HL-60/S4 treated with retinoic acid at 250 ng/mL for 4 days and 3 days (cell line): ENCODE measurements around the gene MRPL52.

Experiments
- in situ Hi-C: fragments of 300-500 bp; cut with MboI; formaldehyde crosslinking; loops from 2 replicates; pipeline ENCODE4 v1.7.0; 2022; ENCODE audit warnings: low sequenced_read_pairs

Gene MRPL52

GRCh38 chr14:22877000-22877501 lies 47.4 kb downstream of the MRPL52 start:
- in situ Hi-C loops: no loop called here

- in situ Hi-C loops: no loop called here
These were observed 48.9 kb downstream of the MRPL52 start for GRCh38 chr14:22878271-22879246.

GRCh38 chr14:22882064-22882463 lies 52.4 kb downstream of the MRPL52 start:
- in situ Hi-C loops: no loop called here

GRCh38 chr14:22882529-22883172 lies 53.0 kb downstream of the MRPL52 start:
- in situ Hi-C loops: no loop called here

- in situ Hi-C loops: no loop called here
These were observed 53.7 kb downstream of the MRPL52 start, which contains the start of gene REM2 for GRCh38 chr14:22883173-22883976. TSS of gene REM2 (plus strand) at chr14:22883222. CDS start at chr14:22883288, 66 bp downstream.

- in situ Hi-C loops: no loop called here
These were observed 54.5 kb downstream of the MRPL52 start for GRCh38 chr14:22884076-22884737.
